Stomach (tissue), 4 donors: Measurements from ENCODE around the gene USP53.

Experiments used
- EP300 ChIP-seq: sonication (generic); formaldehyde crosslinking; IDR thresholded peaks from one replicate; pipeline ENCODE4 v1.6.1; 2017; ENCODE audit warnings: antibody characterized with exemption
- POLR2A ChIP-seq, 4 donors: fragments of 450-650 bp; IDR thresholded peaks; one replicate each; pipeline ENCODE4 v1.6.1; 2016; ENCODE audit warnings: antibody characterized with exemption in 4 of 4, control low read depth in 2 of 4, mild to moderate bottlenecking in 1 of 4, moderate library complexity in 1 of 4
- POLR2AphosphoS5 ChIP-seq, 3 donors: sonication (generic); formaldehyde crosslinking; IDR thresholded peaks; one replicate each; pipeline ENCODE4 v1.6.1; 2016; ENCODE audit warnings: antibody characterized with exemption in 3 of 3
- TF ChIP-seq, protein P1 (sequence below), 7 experiments: fragments of 450-650 bp in 4 of 7; fragments of 200-600 bp in 3 of 7; sonication (generic) in 3 of 7; IDR thresholded peaks; one replicate each; pipeline ENCODE4 v1.5.1; 2016 to 2019; ENCODE audit warnings: antibody characterized with exemption in 7 of 7, control low read depth in 2 of 7, mild to moderate bottlenecking in 1 of 7

DNA sequence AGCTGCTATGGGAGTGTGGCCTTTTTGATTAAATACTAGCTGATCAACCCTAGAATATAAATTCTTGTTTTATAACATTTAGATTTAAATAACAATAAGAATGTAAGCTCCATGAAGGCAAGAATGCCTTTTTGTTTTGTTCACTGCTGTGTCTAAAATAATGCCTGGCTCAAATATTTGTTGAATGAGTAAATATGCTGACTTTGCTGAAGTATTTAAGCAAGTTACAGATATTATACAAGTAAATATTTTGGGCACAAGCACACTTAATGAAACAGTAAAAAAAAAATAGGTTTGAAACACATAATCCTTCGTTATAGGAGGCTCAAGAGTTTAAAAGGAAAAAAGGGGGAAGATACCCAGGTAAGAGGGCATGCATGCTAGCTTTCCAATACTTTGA is 85.3 kb downstream of the USP53 start:
- TF ChIP-seq, protein P1, sequence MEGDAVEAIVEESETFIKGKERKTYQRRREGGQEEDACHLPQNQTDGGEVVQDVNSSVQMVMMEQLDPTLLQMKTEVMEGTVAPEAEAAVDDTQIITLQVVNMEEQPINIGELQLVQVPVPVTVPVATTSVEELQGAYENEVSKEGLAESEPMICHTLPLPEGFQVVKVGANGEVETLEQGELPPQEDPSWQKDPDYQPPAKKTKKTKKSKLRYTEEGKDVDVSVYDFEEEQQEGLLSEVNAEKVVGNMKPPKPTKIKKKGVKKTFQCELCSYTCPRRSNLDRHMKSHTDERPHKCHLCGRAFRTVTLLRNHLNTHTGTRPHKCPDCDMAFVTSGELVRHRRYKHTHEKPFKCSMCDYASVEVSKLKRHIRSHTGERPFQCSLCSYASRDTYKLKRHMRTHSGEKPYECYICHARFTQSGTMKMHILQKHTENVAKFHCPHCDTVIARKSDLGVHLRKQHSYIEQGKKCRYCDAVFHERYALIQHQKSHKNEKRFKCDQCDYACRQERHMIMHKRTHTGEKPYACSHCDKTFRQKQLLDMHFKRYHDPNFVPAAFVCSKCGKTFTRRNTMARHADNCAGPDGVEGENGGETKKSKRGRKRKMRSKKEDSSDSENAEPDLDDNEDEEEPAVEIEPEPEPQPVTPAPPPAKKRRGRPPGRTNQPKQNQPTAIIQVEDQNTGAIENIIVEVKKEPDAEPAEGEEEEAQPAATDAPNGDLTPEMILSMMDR (IDR thresholded peaks at IDR 0.05): no peak
- TF ChIP-seq EP300: no peak
- TF ChIP-seq POLR2A (IDR thresholded peaks at IDR 0.05): no peak
- no peak for TF ChIP-seq POLR2AphosphoS5 (IDR thresholded peaks at IDR 0.05)
